GM10847 (cell line): ENCODE data around the gene TRIM47.

ENCODE experiments used
- POLR2A ChIP-seq: IDR thresholded peaks from 2 replicates; pipeline ENCODE4 v1.6.1; 2011; ENCODE audit not compliant: insufficient read length; ENCODE audit errors: extremely low read depth

TRIM47 gene

GRCh38 chr17:75915268-75915667, 36.9 kb upstream of the TRIM47 start:
- TF ChIP-seq POLR2A, result no peak

DNA sequence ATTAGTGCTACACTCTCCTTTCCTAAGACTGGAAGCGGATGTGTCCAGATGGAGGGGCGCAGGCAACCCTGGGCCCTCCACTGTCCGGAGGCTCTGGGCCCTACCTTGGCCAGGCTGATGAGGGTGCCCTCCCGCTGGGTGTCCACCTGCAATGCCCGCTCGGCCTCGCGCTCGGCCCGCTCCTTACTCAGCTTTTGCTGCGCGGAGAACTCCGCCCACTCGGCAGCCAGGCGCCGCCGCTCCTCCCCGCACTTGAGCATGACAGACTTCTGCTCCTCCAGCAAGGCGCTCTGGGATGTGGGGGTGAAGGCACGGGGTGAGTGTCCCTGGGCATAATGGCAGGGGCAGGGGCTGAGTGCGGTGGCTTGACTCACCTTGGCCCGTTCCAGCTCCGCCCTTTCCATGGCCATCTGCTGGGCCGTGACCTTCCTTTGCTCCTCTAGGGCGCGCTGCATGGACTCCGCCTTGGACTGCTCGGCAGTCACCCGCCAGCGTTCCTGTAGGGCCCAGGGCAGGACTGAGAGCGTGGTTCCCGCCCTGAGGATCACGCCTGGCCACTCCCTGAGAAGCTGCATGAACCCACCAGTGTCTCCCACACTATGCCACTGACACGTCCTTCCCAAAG, 36.4 kb upstream of the TRIM47 start:
- TF ChIP-seq POLR2A, result no peak

- no peak for TF ChIP-seq POLR2A
These were observed 35.3 kb upstream of the TRIM47 start for GRCh38 chr17:75913537-75914210.

- TF ChIP-seq POLR2A, result no peak
These were observed 32.3 kb upstream of the TRIM47 start for GRCh38 chr17:75910699-75911098.

DNA sequence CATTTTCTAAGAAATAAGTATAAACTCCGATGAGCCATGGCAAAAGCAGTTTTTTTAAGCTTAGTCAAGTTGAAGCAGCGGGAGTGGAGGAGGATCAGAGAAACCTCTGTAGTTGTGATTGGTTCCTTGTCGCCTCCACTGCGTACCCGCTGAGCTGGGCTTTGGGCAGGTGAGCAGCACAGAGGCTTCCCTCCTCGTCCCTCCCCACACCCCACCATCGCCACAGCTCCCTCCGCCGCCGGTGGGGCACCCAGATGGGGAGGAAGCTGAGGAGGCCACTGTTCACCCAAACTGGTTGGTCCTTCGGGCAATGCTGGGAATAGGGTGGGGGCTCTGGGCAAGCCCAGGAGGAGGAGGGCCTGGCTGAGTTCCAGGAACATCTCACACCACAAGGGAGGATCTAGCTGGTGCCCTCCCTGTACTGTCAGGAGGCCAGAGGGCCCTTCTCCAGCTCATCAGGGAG, 31.5 kb upstream of the TRIM47 start:
- no peak for TF ChIP-seq POLR2A

GRCh38 chr17:75909051-75909811, 30.9 kb upstream of the TRIM47 start:
- TF ChIP-seq POLR2A, result no peak

GRCh38 chr17:75908201-75908600, 29.8 kb upstream of the TRIM47 start:
- no peak for TF ChIP-seq POLR2A

- no peak for TF ChIP-seq POLR2A
These were observed 27.9 kb upstream of the TRIM47 start for GRCh38 chr17:75906143-75906884.

DNA sequence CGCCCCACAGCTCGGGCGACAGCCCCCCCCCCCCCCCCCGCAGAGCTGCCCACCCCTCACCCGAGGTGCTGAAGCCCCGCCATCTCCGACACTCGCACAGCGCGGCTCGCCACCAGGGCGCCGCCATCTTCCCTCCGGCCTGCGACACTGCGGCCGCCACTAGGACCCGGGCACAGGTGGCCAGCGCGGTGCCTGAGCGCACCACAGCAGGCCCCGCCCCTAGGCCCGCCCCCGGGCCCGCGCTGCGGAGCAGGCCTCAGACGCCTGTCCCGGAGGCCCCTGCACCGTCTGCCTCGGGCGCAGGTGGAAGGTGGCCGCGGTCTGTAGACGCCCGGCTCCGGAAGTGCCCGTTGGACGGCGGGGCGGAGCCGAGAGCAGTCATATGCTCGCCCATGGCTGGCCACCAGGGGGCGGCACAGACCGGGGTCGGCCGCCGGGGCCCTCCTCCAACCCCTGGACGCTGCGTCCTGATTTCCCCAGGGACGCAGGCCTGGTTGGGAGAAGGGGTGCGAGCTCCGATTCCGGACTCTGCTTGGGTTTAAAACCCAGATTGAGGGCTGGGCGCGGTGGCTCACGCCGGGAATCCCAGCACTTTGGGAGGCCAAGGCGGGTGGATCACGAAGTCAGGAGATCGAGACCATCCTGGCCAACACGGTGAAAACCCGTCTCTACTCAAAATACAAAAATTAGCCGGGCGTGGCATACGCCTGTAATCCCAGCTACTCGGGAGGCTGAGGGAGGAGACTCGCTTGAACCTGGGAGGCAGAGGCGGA, 26.6 kb upstream of the TRIM47 start, which contains the start of gene MRPL38:
TSS of gene MRPL38 (minus strand) at position 136 of the 773 bp plus-strand sequence. CDS start at position 127, 9 bp downstream.
- TF ChIP-seq POLR2A, result peak; percentile 83

DNA sequence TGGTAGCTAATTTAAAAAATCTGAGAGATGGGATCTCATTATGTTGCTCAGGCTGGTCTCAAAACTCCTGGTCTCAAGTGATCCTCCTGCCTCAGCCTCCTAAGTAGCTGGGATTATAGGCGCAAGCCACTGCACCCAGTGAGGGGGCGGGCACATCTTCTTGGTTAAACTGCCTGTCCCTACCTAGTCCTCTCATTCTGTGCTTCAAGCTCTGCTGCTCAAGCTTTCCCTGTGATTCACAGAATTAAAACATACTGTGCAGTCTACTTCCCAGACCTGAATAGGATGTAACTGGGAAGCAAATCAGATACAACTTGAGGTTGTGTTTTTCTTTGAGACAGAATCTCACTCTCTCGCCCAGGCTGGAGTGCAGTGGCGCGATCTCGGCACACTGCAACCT, 24.0 kb upstream of the TRIM47 start:
- TF ChIP-seq POLR2A, result no peak

DNA sequence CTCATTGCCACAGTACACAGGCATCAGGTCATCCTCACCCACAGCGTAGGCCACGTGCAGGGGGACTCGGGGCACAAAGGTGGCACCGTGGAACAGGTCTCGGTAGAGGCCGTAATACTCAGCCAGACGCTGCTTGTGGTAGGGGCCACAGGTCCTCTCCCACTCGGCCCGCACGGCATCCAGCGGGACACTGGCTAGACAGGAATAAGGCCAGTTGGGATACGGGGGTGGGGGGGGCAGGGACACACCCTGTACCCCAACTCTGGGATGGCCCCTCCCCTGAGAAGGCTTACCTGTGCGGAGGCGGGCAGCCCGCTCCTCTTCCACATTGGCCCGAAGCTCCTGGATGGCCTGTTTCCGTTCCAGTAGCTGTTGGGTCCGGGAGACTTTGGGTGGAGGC, 23.3 kb upstream of the TRIM47 start:
- no peak for TF ChIP-seq POLR2A

DNA sequence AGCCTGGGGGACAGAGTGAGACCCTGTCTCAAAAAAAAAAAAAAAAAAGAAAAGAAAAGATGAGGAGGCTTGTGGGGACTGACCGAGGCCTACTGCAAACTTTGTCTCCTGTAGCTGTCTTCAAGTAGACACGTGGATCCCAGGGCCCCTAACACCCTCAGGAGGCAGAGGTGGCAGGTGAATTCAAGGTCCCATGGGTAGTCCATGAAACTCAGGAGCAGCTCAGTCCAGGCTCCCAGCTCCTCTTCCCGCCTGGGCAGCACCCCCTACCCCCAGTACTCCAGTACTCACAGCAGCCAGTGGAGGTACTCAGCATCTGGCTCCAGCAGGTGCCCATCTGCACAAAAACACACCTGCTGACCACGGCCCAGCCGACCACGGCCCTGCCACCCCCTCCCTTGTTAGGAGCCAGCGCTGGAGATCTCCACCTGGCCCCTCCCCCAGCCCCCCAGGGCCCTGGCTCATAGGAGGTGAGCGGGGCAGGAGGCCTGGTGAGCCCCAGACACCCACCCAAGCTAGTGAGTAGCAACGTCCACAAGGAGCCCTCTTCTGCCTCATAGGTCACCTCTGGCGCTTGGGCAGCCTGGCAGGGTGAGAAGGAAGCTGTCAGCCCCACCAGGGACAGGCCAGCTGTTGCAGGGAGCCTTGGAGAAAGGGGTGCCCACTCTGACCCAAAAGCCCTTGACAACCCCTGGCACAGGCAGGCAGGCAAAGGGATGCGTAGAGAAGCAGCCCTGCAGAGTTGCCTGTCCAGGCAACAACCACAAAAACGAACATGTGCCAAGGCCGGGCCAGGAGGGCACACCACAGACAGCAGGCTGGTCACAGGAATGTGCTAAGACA, 22.5 kb upstream of the TRIM47 start:
- no peak for TF ChIP-seq POLR2A

- no peak for TF ChIP-seq POLR2A
These were observed 21.5 kb upstream of the TRIM47 start for GRCh38 chr17:75899767-75900468.
